RWPE2 (cell line): ENCODE data around the gene HSDL1.

Experiments used
- ATAC-seq: fragments of 200-7000 bp; cut with Tn5 transposase; 3 replicates; pipeline ENCODE4 v1.9.1; 2021; ENCODE audit warnings: low read depth
- DNase-seq: peaks from one replicate; pipeline ENCODE4 v3.0.0-alpha.2; 2020; ENCODE audit warnings: low spot score
- H3K27ac ChIP-seq: fragments of 450-650 bp; 2 replicates; pipeline ENCODE4 v1.5.1; 2017; ENCODE audit warnings: mild to moderate bottlenecking; ENCODE audit not compliant: poor library complexity, severe bottlenecking
- H3K27me3 ChIP-seq: fragments of 250-450 bp; sonication (Bioruptor Pico); 2 replicates; pipeline ENCODE4 v1.5.1; 2021; ENCODE audit warnings: mild to moderate bottlenecking, moderate library complexity; ENCODE audit not compliant: insufficient read depth, poor library complexity, severe bottlenecking
- H3K36me3 ChIP-seq: fragments of 250-450 bp; sonication (Bioruptor Pico); 2 replicates; pipeline ENCODE4 v1.5.1; 2020; ENCODE audit warnings: low read depth, mild to moderate bottlenecking, moderate library complexity
- H3K4me1 ChIP-seq: fragments of 250-450 bp; sonication (Bioruptor Pico); 2 replicates; pipeline ENCODE4 v1.5.1; 2021; ENCODE audit warnings: mild to moderate bottlenecking, moderate library complexity; ENCODE audit not compliant: insufficient read depth, poor library complexity, severe bottlenecking
- H3K4me3 ChIP-seq: fragments of 250-450 bp; sonication (Bioruptor Pico); 2 replicates; pipeline ENCODE4 v1.5.1; 2021; ENCODE audit warnings: mild to moderate bottlenecking, moderate library complexity; ENCODE audit not compliant: severe bottlenecking
- H3K9me3 ChIP-seq: fragments of 250-450 bp; sonication (Bioruptor Pico); 2 replicates; pipeline ENCODE4 v1.5.1; 2021; ENCODE audit warnings: mild to moderate bottlenecking, moderate library complexity; ENCODE audit not compliant: severe bottlenecking
- TF ChIP-seq, protein P1 (sequence below): fragments of 450-650 bp; IDR thresholded peaks from one replicate; pipeline ENCODE4 v1.5.1; 2017; ENCODE audit warnings: mild to moderate bottlenecking, moderate library complexity; ENCODE audit not compliant: poor library complexity, severe bottlenecking

The HSDL1 gene

DNA sequence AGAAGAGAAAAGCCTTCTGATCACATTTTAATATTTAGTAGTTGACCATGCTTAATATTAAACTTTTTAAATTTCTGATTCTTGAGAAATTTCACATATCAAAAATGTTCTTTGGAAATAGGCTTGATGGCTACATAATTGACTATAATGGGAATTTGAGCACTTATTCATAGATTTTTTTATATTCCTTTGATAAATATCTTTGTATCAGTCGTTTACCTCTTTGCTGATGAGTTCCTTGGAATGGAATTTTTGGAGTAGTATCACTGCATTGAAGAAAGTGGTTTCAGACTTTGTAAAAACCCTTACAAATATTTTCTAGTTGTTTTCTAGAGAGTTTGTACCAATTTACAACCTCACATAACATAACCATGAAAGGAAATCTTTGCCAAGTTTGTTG lies 14.8 kb upstream of the HSDL1 start:
- H3K9me3 ChIP-seq, result peaks cover 4% of the 10 kb centered on the region
- no peak overlapping the region for H3K27ac ChIP-seq
- no peaks in the 10 kb centered on the region for H3K4me1 ChIP-seq
- ATAC-seq, result no peak
- TF ChIP-seq, protein P1, sequence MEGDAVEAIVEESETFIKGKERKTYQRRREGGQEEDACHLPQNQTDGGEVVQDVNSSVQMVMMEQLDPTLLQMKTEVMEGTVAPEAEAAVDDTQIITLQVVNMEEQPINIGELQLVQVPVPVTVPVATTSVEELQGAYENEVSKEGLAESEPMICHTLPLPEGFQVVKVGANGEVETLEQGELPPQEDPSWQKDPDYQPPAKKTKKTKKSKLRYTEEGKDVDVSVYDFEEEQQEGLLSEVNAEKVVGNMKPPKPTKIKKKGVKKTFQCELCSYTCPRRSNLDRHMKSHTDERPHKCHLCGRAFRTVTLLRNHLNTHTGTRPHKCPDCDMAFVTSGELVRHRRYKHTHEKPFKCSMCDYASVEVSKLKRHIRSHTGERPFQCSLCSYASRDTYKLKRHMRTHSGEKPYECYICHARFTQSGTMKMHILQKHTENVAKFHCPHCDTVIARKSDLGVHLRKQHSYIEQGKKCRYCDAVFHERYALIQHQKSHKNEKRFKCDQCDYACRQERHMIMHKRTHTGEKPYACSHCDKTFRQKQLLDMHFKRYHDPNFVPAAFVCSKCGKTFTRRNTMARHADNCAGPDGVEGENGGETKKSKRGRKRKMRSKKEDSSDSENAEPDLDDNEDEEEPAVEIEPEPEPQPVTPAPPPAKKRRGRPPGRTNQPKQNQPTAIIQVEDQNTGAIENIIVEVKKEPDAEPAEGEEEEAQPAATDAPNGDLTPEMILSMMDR, result no peak
- no peak for DNase-seq
- no peaks in the 10 kb centered on the region for H3K36me3 ChIP-seq
- no peak overlapping the region for H3K4me3 ChIP-seq
- H3K27me3 ChIP-seq, result no peaks in the 10 kb centered on the region

DNA sequence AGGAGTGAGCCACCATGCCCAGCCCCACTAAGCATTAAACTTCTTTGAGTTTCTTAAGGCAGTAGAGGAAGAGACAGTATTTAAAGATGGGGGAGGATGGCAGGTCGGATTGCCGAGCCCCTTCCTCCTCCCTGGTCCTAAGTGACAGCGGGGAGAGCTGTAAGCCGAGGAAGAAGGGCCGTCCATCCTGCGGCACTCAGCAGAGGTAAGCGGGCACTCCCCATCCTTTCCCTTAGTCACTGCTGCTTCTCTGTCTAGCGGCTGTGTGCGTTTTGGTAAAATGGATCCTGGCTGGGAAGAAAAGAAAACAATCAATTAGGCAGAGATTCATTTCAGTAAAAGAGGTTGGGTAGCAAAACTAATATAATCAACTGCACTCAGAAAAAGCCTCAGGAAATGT lies 14.0 kb upstream of the HSDL1 start:
- Histone ChIP-seq H3K4me3 (no peak overlapping the region), H3K27me3 (no peaks in the 10 kb centered on the region), H3K27ac (no peak overlapping the region), H3K4me1 (no peaks in the 10 kb centered on the region), H3K9me3 (peaks cover 4% of the 10 kb centered on the region), H3K36me3 (no peaks in the 10 kb centered on the region)
- ATAC-seq (no peak), DNase-seq (no peak)
- TF ChIP-seq, protein P1, result no peak

DNA sequence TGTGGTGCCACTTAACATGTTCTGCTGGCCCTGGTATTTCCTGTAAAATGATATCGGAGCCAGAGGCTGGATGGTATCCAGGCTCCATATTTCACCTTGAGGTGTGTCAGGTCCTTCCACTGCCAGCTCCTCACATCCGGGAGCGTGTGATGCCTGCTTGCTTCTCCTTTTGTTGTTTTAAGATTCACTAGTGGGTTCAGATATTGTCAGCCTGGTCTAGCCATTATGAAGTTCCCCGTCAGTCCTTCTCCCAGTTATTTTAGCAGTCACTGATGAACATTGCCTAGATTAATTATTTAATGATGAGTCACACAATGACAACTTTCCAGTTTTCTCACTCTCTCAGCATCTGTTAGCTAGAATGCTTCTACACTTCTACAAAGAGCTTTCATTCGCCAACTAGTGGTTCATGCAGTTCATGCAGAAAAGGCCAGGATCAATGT lies 11.4 kb upstream of the HSDL1 start:
- no peaks in the 10 kb centered on the region for H3K36me3 ChIP-seq
- H3K9me3 ChIP-seq, result peaks cover 4% of the 10 kb centered on the region
- H3K27me3 ChIP-seq, result no peaks in the 10 kb centered on the region
- H3K4me3 ChIP-seq, result no peak overlapping the region
- TF ChIP-seq, protein P1, result peak; percentile 19
- H3K4me1 ChIP-seq, result no peaks in the 10 kb centered on the region
- peak; percentile 25; the same call in 2 of the 3 replicates for ATAC-seq
- H3K27ac ChIP-seq, result no peak overlapping the region
- DNase-seq, result no peak

DNA sequence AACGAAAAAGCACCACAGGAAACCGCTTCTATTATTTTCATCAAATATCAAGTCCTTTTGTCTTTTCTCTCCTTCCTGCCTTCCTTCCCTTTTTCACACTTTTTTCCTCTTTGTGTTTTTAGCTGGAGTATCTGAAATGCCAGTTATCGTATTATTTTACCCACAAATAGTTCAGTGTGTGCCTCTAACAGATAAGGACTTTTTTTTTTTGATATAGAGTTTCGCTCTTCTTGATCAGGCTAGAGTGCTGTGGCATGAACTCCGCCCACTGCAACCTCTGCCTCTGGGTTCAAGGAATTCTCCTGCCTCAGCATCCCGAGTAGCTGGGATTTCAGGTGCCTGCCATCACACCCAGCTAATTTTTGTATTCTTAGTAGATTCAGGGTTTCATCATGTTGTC lies 10.8 kb upstream of the HSDL1 start:
- TF ChIP-seq, protein P1, result no peak
- ATAC-seq, result no peak
- Histone ChIP-seq H3K36me3 (no peaks in the 10 kb centered on the region), H3K4me1 (no peaks in the 10 kb centered on the region), H3K9me3 (peaks cover 4% of the 10 kb centered on the region), H3K4me3 (no peak overlapping the region), H3K27me3 (no peaks in the 10 kb centered on the region), H3K27ac (no peak overlapping the region)
- DNase-seq, result no peak

DNA sequence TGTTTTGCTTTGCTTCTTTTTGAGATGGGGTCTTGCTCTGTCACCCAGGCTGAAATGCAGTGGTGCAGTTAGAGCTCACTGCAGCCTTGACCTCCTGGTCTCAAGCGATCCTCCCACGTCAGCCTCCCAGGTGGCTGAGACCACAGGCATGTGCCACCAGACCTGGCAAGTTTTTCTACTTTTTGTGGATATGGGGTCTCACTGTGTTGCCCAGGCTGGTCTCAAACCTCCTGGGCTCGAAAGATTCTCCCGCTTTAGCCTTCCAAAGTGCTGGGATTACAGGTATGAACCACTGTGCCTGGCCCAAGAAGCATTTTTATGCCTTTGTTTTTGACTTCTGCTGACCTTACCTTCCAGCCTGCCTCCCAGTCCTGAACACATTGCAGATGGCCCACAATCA lies 10.2 kb upstream of the HSDL1 start:
- Histone ChIP-seq H3K27me3 (no peaks in the 10 kb centered on the region), H3K4me3 (no peak overlapping the region), H3K9me3 (peaks cover 4% of the 10 kb centered on the region), H3K27ac (no peak overlapping the region), H3K4me1 (no peaks in the 10 kb centered on the region), H3K36me3 (no peaks in the 10 kb centered on the region)
- ATAC-seq (no peak), DNase-seq (no peak)
- TF ChIP-seq, protein P1, result no peak
